ENCODE results near the gene TTBK2. TPM values are rescaled to one million over a fixed set of nuclear protein-coding genes. Genes with fewer than 3 reads are reported as not detected.

TTBK2 gene
- total RNA-seq, 1 donor = 15.2 TPM

GRCh38 chr15:42940527-42940926 is 19.9 kb upstream of the TTBK2 start:
- Histone ChIP-seq H3K4me3 (ENCODE audit: insufficient read depth, low read length) (no peak overlapping the region), H4K20me1 (ENCODE audit: insufficient read depth, low read length) (no peaks in the 10 kb centered on the region), H3K9me3 (ENCODE audit: low read depth, low read length) (no peaks in the 10 kb centered on the region), H2AFZ (ENCODE audit: low read length) (no peak overlapping the region), H3K36me3 (ENCODE audit: insufficient read depth, low read length) (peaks cover 13% of the 10 kb centered on the region), H3K4me1 (ENCODE audit: insufficient read depth, low read length) (no peaks in the 10 kb centered on the region), H3K79me2 (ENCODE audit: insufficient read depth, low read length) (no peaks in the 10 kb centered on the region), H3K27me3 (ENCODE audit: insufficient read depth, low read length) (no peaks in the 10 kb centered on the region), H3K4me2 (ENCODE audit: insufficient read depth, low read length) (no peak overlapping the region), H3K27ac (ENCODE audit: low read depth, low read length) (no peak overlapping the region)
- TF ChIP-seq CTCF (IDR thresholded peaks at IDR 0.05; ENCODE audit: extremely low read depth, low read depth, low read length) = no peak
- DNase-seq (ENCODE audit: insufficient read length, low spot score, missing footprints) = no peak

DNA sequence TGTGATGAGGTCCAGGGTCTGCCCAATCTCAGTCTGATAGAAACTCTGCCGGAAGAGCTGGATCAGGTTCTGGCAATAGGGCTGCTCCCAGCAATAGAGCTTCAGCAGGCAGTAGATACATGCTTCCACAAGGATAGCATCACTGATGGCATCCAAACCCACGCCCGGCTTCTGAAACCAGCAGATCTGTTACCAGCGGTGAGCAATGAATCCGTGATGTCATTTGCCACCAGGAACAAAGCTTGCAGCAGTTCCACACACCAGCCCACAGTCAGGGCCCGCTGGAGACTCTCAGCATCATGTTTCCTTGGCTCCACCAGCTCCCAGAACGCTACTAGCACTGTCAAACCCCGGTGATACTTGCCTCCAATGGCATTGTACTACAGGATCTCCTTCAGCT is 19.3 kb upstream of the TTBK2 start:
- Histone ChIP-seq H3K9me3 (ENCODE audit: low read depth, low read length) (no peaks in the 10 kb centered on the region), H3K36me3 (ENCODE audit: insufficient read depth, low read length) (peaks cover 9% of the 10 kb centered on the region), H3K4me2 (ENCODE audit: insufficient read depth, low read length) (no peak overlapping the region), H3K4me3 (ENCODE audit: insufficient read depth, low read length) (no peak overlapping the region), H3K27me3 (ENCODE audit: insufficient read depth, low read length) (no peaks in the 10 kb centered on the region), H2AFZ (ENCODE audit: low read length) (no peak overlapping the region), H3K79me2 (ENCODE audit: insufficient read depth, low read length) (no peaks in the 10 kb centered on the region), H4K20me1 (ENCODE audit: insufficient read depth, low read length) (no peaks in the 10 kb centered on the region), H3K4me1 (ENCODE audit: insufficient read depth, low read length) (no peaks in the 10 kb centered on the region), H3K27ac (ENCODE audit: low read depth, low read length) (no peak overlapping the region)
- no peak for DNase-seq (ENCODE audit: insufficient read length, low spot score, missing footprints)
- TF ChIP-seq CTCF (IDR thresholded peaks at IDR 0.05; ENCODE audit: extremely low read depth, low read depth, low read length) = no peak

- Histone ChIP-seq H4K20me1 (ENCODE audit: insufficient read depth, low read length) (no peaks in the 10 kb centered on the region), H3K9me3 (ENCODE audit: low read depth, low read length) (no peaks in the 10 kb centered on the region), H3K4me3 (ENCODE audit: insufficient read depth, low read length) (no peak overlapping the region), H3K27ac (ENCODE audit: low read depth, low read length) (no peak overlapping the region), H3K79me2 (ENCODE audit: insufficient read depth, low read length) (no peaks in the 10 kb centered on the region), H3K4me2 (ENCODE audit: insufficient read depth, low read length) (no peak overlapping the region), H3K4me1 (ENCODE audit: insufficient read depth, low read length) (no peaks in the 10 kb centered on the region), H2AFZ (ENCODE audit: low read length) (no peak overlapping the region), H3K36me3 (ENCODE audit: insufficient read depth, low read length) (no peaks in the 10 kb centered on the region), H3K27me3 (ENCODE audit: insufficient read depth, low read length) (no peaks in the 10 kb centered on the region)
- DNase-seq (ENCODE audit: insufficient read length, low spot score, missing footprints) = no peak
- no peak for TF ChIP-seq CTCF (IDR thresholded peaks at IDR 0.05; ENCODE audit: extremely low read depth, low read depth, low read length)
Measured at GRCh38 chr15:42937143-42937542, 16.6 kb upstream of the TTBK2 start.

DNA sequence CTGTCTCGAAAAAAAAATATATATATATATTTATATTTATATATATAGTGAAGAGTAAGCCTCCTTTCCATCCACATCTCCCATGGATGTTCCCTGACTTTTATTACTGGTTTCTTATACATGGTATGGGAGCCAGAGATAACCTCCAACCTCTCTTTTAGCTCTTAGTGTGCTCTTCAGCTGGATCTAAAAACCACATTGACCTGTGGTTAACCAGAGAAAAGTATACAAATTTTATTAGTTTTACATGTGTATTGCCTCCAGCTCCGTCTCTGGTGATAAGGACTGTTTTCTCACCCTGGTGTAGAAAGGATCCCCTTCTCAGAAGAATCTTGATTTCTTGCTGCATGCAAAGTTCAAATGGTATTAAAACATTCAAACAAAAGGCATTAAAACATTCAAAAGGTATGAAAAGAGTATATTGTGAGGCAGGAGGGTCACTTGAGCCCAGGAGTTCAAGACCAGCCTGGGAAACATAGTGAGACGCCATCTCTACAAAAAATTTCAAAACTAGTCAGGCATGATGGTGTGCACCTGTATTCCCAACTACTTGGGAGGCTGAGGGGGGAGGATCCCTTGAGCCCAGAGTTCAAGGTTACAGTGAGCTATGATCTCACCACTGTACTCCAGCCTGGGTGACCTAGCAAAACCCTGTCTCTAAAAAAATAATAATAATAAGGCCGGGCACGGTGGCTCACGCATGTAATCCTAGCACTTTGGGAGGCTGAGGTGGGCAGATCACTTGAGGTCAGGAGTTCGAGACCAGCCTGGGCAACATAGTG is 13.5 kb upstream of the TTBK2 start:
- no peak overlapping the region for H2AFZ ChIP-seq (ENCODE audit: low read length)
- no peaks in the 10 kb centered on the region for H3K27me3 ChIP-seq (ENCODE audit: insufficient read depth, low read length)
- no peak overlapping the region for H3K4me2 ChIP-seq (ENCODE audit: insufficient read depth, low read length)
- H4K20me1 ChIP-seq (ENCODE audit: insufficient read depth, low read length) = no peaks in the 10 kb centered on the region
- H3K79me2 ChIP-seq (ENCODE audit: insufficient read depth, low read length) = no peaks in the 10 kb centered on the region
- H3K9me3 ChIP-seq (ENCODE audit: low read depth, low read length) = no peaks in the 10 kb centered on the region
- no peak overlapping the region for H3K27ac ChIP-seq (ENCODE audit: low read depth, low read length)
- H3K4me3 ChIP-seq (ENCODE audit: insufficient read depth, low read length) = no peak overlapping the region
- DNase-seq (ENCODE audit: insufficient read length, low spot score, missing footprints) = no peak
- no peak for TF ChIP-seq CTCF (IDR thresholded peaks at IDR 0.05; ENCODE audit: extremely low read depth, low read depth, low read length)
- H3K4me1 ChIP-seq (ENCODE audit: insufficient read depth, low read length) = no peaks in the 10 kb centered on the region
- H3K36me3 ChIP-seq (ENCODE audit: insufficient read depth, low read length) = no peaks in the 10 kb centered on the region

Measured in osteoblast (primary cell).